Astrocyte (in vitro differentiated cells and primary cell): ENCODE measurements around the gene SEMA3B. TPM values are rescaled to one million over a fixed set of nuclear protein-coding genes. Genes with fewer than 3 reads are reported as not detected.

Source experiments
- DNase-seq: peaks from one replicate; pipeline ENCODE4 v3.0.0-alpha.2; 2010; ENCODE audit warnings: low read depth
- FAIRE-seq: peaks from 2 replicates; lab custom pipeline; 2011; peaks lifted over from hg19 to GRCh38; lab: Jason Lieb, UNC
- H2AFZ ChIP-seq: 2 replicates; pipeline ENCODE4 v1.6.0; 2012; ENCODE audit warnings: low read depth, low read length, inconsistent platforms
- H3K27ac ChIP-seq: 2 replicates; pipeline ENCODE4 v1.5.1; 2011; ENCODE audit warnings: low read depth, low read length, inconsistent platforms
- H3K27me3 ChIP-seq: 2 replicates; pipeline ENCODE4 v1.6.0; 2011; ENCODE audit warnings: low read length, inconsistent platforms; ENCODE audit not compliant: insufficient read depth
- H3K36me3 ChIP-seq: 2 replicates; pipeline ENCODE4 v1.5.1; 2011; ENCODE audit warnings: low read length, inconsistent platforms; ENCODE audit not compliant: insufficient read depth
- H3K4me1 ChIP-seq: 2 replicates; pipeline ENCODE4 v1.5.1; 2011; ENCODE audit warnings: low read length, inconsistent platforms; ENCODE audit not compliant: insufficient read depth
- H3K4me2 ChIP-seq: 2 replicates; pipeline ENCODE4 v1.6.0; 2012; ENCODE audit warnings: low read length, inconsistent platforms
- H3K4me3 ChIP-seq: 2 replicates; pipeline ENCODE4 v1.5.1; 2011; ENCODE audit warnings: low read depth, mild to moderate bottlenecking, low read length, inconsistent platforms; ENCODE audit not compliant: insufficient read depth
- H3K79me2 ChIP-seq: 2 replicates; pipeline ENCODE4 v1.6.0; 2012; ENCODE audit warnings: mild to moderate bottlenecking, low read length, inconsistent platforms; ENCODE audit not compliant: insufficient read depth
- H3K9ac ChIP-seq: 2 replicates; pipeline ENCODE4 v1.6.0; 2012; ENCODE audit warnings: mild to moderate bottlenecking, low read length, inconsistent platforms
- H3K9me3 ChIP-seq: 2 replicates; pipeline ENCODE4 v1.5.1; 2012; ENCODE audit warnings: low read depth, mild to moderate bottlenecking, low read length, inconsistent platforms; ENCODE audit not compliant: insufficient read depth
- H4K20me1 ChIP-seq: 2 replicates; pipeline ENCODE4 v1.6.0; 2012; ENCODE audit warnings: low read length, inconsistent platforms; ENCODE audit not compliant: insufficient read depth
- H3K27ac Mint-ChIP-seq: one replicate; pipeline ENCODE4 v1.8.0; 2021; ENCODE audit warnings: mild to moderate bottlenecking, mixed read lengths; ENCODE audit not compliant: unreplicated experiment
- H3K27me3 Mint-ChIP-seq: one replicate; pipeline ENCODE4 v1.8.0; 2021; ENCODE audit warnings: low read depth, mixed read lengths; ENCODE audit not compliant: unreplicated experiment
- H3K36me3 Mint-ChIP-seq: one replicate; pipeline ENCODE4 v1.8.0; 2021; ENCODE audit warnings: low read depth, mixed read lengths; ENCODE audit not compliant: unreplicated experiment
- H3K4me1 Mint-ChIP-seq: one replicate; pipeline ENCODE4 v1.8.0; 2021; ENCODE audit warnings: low read depth, mixed read lengths; ENCODE audit not compliant: unreplicated experiment
- H3K4me3 Mint-ChIP-seq: one replicate; pipeline ENCODE4 v1.8.0; 2021; ENCODE audit warnings: mild to moderate bottlenecking, moderate library complexity, mixed read lengths; ENCODE audit not compliant: unreplicated experiment
- H3K9me3 Mint-ChIP-seq: one replicate; pipeline ENCODE4 v1.8.0; 2021; ENCODE audit warnings: mild to moderate bottlenecking, mixed read lengths; ENCODE audit not compliant: unreplicated experiment
- CTCF ChIP-seq: IDR thresholded peaks from 2 replicates; pipeline ENCODE4 v1.5.1; 2011; ENCODE audit warnings: low read depth, mild to moderate bottlenecking, inconsistent platforms, low read length, moderate library complexity; ENCODE audit not compliant: insufficient read depth
- EZH2 ChIP-seq: IDR thresholded peaks from 2 replicates; pipeline ENCODE4 v1.6.1; 2012; ENCODE audit warnings: mild to moderate bottlenecking, low read length, inconsistent platforms; ENCODE audit not compliant: insufficient read depth
- total RNA-seq: library from RNA; stranded (reverse); gene quantifications from 2 replicates; pipeline ENCODE4 v1.2.1, GENCODE V29; 2021

The SEMA3B gene
- total RNA-seq, 1 donor from 2014 or later = 5.9 TPM

- no peak overlapping the region for H2AFZ ChIP-seq
- H4K20me1 ChIP-seq = no peaks in the 10 kb centered on the region
- no peaks in the 10 kb centered on the region for H3K27me3 ChIP-seq
- peak overlapping the region; percentile 67 for H3K27ac ChIP-seq
- H3K4me3 Mint-ChIP-seq = no peak overlapping the region
- H3K27me3 Mint-ChIP-seq = peaks cover 3% of the 10 kb centered on the region
- H3K36me3 Mint-ChIP-seq = no peaks in the 10 kb centered on the region
- H3K9me3 ChIP-seq = no peaks in the 10 kb centered on the region
- H3K4me3 ChIP-seq = no peak overlapping the region
- peak overlapping the region; percentile 81 for H3K27ac Mint-ChIP-seq
- H3K4me1 ChIP-seq = peaks cover 49% of the 10 kb centered on the region
- no peaks in the 10 kb centered on the region for H3K36me3 ChIP-seq
- H3K79me2 ChIP-seq = no peaks in the 10 kb centered on the region
- peak overlapping the region; percentile 67 for H3K4me2 ChIP-seq
- no peak for FAIRE-seq
- no peaks in the 10 kb centered on the region for H3K9me3 Mint-ChIP-seq
- peaks cover 24% of the 10 kb centered on the region for H3K4me1 Mint-ChIP-seq
- peak overlapping the region; percentile 58 for H3K9ac ChIP-seq
- no peak for DNase-seq
- TF ChIP-seq CTCF (no peak), EZH2 (no peak)
Measured at GRCh38 chr3:50264964-50265485, 3.9 kb upstream of the SEMA3B start.

- peak overlapping the region; percentile 47 for H3K27ac Mint-ChIP-seq
- Histone ChIP-seq H3K9me3 (no peaks in the 10 kb centered on the region), H3K36me3 (no peaks in the 10 kb centered on the region), H3K4me3 (no peak overlapping the region), H2AFZ (no peak overlapping the region), H4K20me1 (no peaks in the 10 kb centered on the region), H3K4me2 (no peak overlapping the region), H3K9ac (peak overlapping the region; percentile 58), H3K27ac (peak overlapping the region; percentile 67), H3K79me2 (no peaks in the 10 kb centered on the region), H3K4me1 (peaks cover 49% of the 10 kb centered on the region), H3K27me3 (no peaks in the 10 kb centered on the region)
- no peaks in the 10 kb centered on the region for H3K36me3 Mint-ChIP-seq
- FAIRE-seq (no peak), DNase-seq (no peak)
- H3K4me3 Mint-ChIP-seq = no peak overlapping the region
- no peaks in the 10 kb centered on the region for H3K9me3 Mint-ChIP-seq
- peaks cover 3% of the 10 kb centered on the region for H3K27me3 Mint-ChIP-seq
- TF ChIP-seq CTCF = no peak
- TF ChIP-seq EZH2 = no peak
- H3K4me1 Mint-ChIP-seq = peaks cover 28% of the 10 kb centered on the region
Measured at GRCh38 chr3:50265571-50265970, 3.4 kb upstream of the SEMA3B start.

GRCh38 chr3:50266017-50266416 lies 2.9 kb upstream of the SEMA3B start:
- Histone ChIP-seq H3K4me3 (no peak overlapping the region), H3K4me2 (no peak overlapping the region), H2AFZ (no peak overlapping the region), H3K27ac (no peak overlapping the region), H3K4me1 (peaks cover 47% of the 10 kb centered on the region), H3K9me3 (no peaks in the 10 kb centered on the region), H3K36me3 (no peaks in the 10 kb centered on the region), H3K9ac (no peak overlapping the region), H4K20me1 (no peaks in the 10 kb centered on the region), H3K79me2 (no peaks in the 10 kb centered on the region), H3K27me3 (no peaks in the 10 kb centered on the region)
- Mint-ChIP-seq H3K27me3 (peaks cover 3% of the 10 kb centered on the region), H3K27ac (peak overlapping the region; percentile 47), H3K4me1 (peaks cover 28% of the 10 kb centered on the region), H3K4me3 (peak overlapping the region; percentile 34), H3K9me3 (no peaks in the 10 kb centered on the region), H3K36me3 (no peaks in the 10 kb centered on the region)
- TF ChIP-seq CTCF = no peak
- no peak for TF ChIP-seq EZH2
- FAIRE-seq (no peak), DNase-seq (no peak)
